G401 (cell line): ENCODE data around the gene FAM184A. TPM values are rescaled to one million over a fixed set of nuclear protein-coding genes. Genes with fewer than 3 reads are reported as not detected.

Experiments
- DNase-seq: peaks from one replicate; pipeline ENCODE4 v3.0.0-alpha.2; 2015; ENCODE audit warnings: low spot score
- in situ Hi-C: cut with HindIII; loops from 2 replicates; pipeline ENCODE4 v1.10.0; 2016; ENCODE audit warnings: low sequenced_read_pairs, mixed read lengths
- total RNA-seq: library from RNA; depleted of rRNA; stranded (reverse); fragments of >200 nt; shearing (Covaris generic); gene quantifications from 2 replicates; pipeline ENCODE4 v1.2.3, GENCODE V29; 2014

The FAM184A gene
- total RNA-seq, 1 experiment from 2014 or later: 0.07 TPM

DNA sequence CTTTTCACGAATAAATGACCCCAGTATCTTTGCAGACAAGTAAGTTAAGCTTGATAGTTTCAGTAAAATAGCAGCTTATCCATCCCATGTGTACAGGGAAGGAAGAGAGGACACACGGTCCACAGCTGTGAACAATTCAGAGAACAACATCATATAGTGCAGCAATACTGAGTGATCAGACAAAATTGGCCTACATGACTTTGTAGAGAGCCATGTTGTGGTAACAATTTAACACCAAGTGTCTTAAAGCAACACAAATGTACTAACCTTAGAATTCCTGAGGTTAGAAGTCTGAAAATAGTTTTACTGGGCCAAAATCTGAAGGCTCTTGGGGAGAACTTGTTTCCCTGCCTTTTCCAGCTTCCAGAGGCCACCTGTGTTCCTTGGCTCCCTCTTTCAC, 12.5 kb downstream of the FAM184A start:
- DNase-seq: no peak
- in situ Hi-C loops: no loop called here

DNA sequence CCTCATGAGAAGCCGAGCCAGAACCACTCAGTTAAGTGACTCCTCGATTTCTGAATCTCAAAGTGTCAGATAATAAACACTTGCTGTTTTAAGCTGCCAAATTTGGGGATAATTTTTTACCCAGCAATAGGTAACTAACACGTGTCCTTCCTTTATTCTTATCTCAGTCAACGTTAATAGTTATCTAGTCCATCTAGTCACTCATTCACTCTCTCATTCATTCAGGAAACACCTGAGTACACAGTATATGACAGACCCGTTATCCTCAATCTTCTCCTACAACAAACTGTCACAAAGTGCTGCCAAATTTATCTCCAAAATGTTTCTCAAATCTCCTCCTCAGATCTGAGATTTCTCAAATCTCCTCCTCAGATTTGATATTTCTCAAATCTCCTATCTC, 13.1 kb downstream of the FAM184A start:
- in situ Hi-C loops: no loop called here
- no peak for DNase-seq

DNA sequence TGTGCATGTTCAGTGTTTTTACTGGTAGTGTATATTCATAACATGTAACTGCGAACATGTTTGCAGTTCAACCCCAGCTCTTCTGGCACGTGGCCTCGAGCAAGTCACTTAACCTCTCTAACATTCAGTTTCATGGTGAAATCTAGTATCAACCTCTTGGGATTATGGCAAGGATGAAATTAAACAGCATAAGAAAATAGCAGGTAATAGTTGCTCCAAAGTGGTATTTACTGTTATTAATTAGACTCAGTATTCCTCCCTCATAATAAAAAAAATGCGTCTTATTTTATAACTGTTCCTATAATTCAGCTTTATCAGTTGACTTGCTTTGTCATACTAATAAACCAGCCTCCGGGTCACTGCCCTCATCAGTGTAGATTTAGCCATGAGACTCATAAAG, 15.0 kb downstream of the FAM184A start:
- DNase-seq: no peak
- in situ Hi-C loops: no loop called here

DNA sequence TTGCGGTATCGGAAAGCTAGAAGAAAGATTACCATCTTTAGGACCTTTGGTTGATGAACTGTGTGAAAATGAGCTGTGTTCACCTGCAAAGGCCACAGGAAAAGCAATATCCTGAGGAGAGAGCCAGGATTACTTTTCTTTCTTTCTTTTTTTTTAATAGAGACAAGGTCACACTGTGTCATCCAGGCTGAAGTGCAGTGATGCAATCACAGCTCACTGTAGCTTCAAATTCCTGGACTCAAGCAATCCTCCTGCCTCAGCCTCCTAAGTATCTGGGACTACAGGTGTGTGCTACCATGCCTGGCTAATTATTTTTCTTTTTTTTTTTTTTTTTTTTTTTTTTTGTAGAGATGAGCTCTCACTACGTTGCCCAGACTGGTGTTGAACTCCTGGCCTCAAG, 17.2 kb downstream of the FAM184A start:
- no peak for DNase-seq
- in situ Hi-C loops: no loop called here

DNA sequence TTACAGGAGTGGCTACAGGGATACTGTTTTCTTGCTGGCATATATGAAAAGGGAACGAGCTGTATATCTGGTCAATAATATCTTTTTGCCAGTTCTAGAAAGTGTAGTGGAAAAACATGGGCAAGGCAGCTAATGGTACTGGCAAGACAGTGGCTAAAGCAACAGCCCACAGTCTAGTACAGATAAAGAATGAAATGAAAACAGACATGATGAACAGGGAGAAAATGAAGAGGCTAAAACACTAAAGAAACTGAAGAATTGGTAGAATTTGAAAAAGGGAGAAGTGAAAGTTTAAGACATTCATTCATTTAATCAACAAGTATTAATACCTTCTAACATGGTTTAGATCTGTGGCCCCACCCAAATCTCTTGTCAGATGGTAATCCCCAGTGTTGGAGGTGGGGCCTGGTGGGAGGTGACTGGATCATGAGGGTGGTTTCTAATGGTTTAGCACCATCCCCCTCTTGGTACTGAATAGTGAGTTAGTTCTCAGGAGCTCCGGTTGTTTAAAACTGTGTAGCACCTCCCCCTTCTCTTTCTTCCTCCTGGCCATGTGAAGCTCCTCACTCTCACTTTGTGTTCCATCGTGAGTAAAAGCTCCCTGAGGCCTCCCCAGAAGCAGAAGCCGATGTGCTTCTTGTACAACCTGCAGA, 18.1 kb downstream of the FAM184A start:
- in situ Hi-C loops: no loop called here
- DNase-seq: no peak

DNA sequence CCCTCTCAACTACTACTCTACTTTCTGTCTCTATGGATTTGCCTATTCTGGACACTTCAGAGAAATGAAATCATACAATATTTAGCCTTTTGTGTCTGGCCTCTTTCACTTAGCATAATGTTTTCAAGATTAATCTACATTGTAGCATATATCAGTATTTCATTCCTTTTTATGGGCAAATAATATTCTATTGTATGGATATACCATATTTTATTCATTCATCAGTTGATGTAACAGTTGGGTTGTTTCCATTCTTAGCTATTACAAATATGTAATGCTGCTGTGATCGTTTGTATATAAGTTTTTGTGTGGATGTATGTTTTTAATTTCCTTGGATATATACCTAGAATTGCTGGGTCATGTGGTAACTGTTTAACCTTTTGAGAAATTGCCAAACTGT, 23.4 kb downstream of the FAM184A start:
- in situ Hi-C loops: no loop called here
- DNase-seq: no peak

DNA sequence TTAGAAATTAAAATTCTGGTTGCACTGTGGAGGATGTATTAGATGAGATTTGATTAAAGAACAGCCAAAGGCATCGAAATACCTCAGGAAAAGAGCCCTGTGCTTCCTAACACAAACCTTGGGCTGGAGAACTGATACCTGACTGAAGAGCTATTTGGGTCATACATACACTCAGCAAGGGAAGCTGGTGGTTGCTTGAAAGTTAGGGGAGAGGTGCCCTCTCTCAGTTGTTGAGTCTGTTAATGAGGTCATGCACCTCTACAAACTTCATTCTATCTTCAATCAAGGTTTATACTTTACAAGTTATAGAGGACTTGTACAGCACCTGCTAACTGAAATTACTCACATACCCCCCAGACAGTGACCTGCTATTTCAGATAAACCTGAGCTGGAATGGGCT, 25.5 kb downstream of the FAM184A start:
- in situ Hi-C loops: no loop called here
- no peak for DNase-seq

DNA sequence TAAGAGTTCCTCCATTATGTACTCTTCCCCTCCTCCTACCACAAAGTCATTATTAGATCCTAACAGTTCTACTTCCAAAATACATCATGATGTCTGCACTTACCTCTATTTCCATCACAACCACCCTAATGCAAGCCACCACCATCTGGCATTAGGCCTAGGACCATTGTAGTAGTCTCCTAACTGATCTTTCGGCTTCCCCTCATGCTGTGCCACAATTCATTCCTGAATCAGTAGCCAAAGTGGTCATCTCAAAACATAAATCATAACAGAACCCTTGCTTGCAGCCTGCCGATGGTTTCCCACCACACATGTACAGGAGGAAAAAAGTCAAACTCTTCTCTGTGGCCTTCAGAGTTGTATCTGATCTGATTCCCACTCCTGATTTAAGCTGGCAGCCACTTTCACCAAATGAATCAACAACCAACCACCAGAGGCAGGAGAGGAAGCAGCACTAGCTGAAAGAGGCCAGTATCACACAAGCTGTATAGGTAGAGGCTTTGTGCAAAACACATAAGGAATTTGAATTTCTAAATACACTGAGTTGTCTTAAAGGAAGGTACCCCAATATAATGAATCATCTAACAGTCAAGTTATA, 26.1 kb downstream of the FAM184A start:
- DNase-seq: peak; percentile 38
- in situ Hi-C loops: no loop called here

DNA sequence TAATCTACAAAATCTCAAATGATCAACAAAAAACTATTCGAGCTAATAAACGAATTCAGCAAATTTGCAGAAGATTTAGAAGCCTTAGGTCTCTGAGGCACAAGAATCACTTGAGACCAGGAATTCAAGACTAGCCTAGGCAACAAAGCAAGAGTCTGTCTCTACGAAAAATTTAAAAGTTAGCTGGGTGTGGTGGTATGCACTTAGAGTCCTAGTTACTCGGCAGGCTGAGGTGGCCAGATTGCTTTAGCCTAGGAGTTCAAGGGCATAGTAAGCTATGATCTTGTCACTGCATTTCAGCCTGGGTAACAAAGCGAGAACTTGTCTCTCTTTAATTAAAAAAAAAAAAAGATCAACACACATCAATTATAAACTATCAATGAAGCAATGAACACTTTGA, 34.2 kb downstream of the FAM184A start:
- DNase-seq: no peak
- in situ Hi-C loops: no loop called here

DNA sequence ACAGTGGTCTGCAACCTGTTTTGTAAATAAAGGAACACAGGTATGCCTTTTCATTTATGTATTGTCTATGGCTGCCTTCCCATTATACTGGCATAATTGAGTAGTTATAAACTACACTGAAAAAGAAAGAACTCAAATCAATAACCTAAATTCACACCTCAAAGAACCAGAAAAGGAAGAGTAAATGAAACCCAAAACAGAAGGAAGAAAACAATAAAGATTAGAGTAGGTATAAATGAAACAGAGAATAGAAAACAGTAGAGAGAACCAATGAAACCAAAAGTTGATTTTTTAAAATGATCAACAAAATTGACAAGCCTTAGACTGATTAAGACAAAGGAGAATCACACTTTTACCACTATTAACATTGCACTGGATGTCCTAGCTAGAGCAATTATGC, 34.7 kb downstream of the FAM184A start:
- in situ Hi-C loops: no loop called here
- DNase-seq: no peak

DNA sequence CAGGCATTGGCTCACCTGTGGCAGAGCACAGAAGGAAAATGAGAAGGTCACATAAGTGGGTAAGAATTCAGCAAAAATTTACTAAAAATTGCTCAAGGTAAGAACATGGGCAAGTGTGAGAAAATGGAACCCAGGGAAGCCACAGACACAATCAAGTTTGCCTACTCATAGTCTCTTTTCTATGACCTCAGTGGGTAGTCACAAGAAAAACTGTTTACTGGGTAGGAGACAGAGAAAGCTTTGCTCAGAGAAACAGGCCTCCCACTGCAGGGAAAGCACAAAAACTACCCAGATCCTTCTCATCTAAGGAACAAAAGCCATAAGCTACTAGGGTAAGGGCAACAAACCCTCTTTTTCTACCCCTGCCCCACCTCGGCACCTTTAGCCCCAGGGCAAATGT, 35.2 kb downstream of the FAM184A start:
- in situ Hi-C loops: no loop called here
- DNase-seq: no peak

DNA sequence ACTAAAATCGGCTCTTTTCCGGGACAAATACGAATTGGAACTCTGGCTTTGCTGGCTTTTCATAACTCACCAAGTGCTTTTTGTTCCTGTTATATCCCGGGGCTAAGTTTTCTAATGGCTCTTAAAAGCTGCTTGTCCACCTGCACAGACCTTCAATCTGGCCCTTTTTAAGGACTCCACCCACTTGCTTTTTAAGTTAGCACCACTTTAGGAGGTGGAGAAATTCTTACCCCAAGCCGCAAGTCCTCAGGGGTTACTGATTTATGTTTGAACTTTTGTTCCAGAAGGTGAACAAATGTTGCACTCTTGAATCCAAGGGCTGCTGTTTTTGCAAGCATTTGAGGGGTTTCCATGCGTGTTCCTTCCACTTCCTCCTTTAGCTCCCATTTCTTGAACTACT, 37.8 kb downstream of the FAM184A start:
- DNase-seq: no peak
- in situ Hi-C loops: no loop called here

DNA sequence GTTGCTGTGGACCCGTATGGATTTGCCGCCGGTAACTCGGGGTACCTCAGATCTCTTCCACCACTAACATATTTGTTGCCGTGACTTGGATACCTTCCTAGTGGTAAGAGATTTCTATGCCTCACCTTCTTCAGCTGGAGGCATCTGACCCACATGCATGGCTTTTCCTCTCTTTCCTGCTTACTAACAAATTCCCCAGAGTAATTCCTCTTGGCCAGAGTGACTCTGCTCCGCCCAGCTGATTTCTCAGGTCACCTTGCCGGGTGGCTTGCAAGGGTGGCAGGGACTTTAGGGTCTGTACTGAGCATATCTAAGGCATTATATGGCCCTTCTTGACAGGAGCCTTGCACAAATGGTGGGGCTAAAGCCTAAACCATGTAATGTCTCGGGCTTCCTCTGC, 38.2 kb downstream of the FAM184A start:
- in situ Hi-C loops: no loop called here
- DNase-seq: no peak

DNA sequence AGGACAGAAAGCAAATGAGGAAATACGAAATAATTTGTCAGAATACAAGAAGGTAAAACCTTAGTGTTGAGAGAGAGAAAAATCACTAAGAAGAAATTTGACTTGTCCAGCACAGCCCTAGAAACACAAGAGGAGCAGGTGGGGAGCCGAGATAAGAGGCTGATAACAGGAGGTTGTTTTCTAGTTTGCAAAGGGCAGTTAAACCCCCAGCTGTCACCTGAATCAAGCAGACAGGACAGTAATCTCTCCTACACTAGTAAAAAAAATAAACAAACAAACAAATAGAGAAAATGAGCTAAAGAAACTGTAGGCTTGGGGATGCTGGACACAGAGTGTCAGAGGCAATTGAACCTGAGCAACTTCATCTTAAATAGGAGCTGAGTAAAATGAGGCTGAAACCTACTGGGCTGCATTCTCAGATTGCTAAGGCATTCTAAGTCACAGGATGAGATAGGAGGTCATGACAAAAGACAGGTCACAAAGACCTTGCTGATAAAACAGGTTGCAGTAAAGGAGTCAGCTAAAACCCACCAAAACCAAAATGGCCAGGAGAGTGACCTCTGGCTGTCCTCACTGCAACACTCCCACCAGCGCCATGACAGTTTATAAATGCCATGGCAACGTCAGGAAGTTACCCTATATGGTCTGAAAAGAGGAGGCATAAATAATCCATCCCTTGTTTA, 40.4 kb downstream of the FAM184A start:
- in situ Hi-C loops: no loop called here
- no peak for DNase-seq

DNA sequence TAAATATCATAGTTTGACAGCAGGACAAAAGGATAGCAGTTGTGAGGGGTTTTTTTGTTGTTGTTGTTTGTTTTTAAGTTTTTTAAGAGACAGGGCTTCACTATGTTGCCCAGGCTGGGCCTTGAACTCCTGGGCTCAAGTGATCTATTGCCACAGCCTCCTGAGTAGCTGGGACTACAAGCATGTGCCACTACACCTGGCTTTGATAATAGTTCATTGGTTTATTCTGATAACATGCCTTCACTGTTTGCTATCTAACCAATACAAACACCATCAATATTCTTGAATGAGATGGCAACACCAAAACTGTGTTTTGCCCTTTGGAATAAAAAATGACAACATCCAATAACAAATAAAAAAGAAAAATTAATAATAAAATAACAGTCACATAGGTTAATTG, 41.2 kb downstream of the FAM184A start:
- DNase-seq: no peak
- in situ Hi-C loops: no loop called here

DNA sequence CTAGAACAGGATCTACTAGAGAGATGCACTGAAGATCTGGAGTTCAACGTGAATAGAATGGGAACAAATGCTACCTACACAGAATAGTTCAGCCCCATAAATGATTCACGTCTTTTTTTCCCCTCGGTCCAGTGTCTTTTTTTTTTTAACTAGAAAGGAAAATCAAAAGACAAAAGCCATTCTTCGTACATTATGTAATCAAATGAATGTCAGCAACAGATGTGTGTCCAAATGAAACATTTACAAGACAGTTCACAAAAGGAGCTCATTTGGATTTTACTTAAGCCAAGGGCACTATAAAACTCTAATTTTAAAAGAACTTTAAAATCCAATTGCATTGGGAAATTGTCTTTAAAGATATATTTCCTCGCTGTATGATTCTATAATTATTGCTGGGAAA, 42.4 kb downstream of the FAM184A start:
- no peak for DNase-seq

DNA sequence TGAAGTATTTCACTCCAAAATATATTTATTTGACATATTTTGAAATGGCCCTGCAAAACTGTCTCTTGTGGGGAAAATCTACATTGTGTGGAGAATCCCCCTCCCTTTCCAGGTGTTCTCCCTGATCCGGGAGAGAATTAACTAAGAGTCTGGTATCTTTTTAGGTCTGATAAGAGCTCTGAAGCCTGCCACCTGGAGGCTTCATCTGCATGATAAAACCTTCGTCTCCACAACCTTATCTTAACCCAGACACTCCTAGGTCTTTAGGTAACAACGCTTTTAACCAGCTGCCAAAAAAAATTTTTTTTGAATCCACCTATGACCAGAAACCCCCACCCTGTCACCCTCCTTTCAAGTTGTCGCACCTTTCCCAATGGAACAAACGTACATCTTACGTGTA, 43.0 kb downstream of the FAM184A start:
- no peak for DNase-seq
- in situ Hi-C loops: no loop called here

More for the DNA sequence above, 42.4 kb downstream of the FAM184A start:
- in situ Hi-C loops: no loop called here

DNA sequence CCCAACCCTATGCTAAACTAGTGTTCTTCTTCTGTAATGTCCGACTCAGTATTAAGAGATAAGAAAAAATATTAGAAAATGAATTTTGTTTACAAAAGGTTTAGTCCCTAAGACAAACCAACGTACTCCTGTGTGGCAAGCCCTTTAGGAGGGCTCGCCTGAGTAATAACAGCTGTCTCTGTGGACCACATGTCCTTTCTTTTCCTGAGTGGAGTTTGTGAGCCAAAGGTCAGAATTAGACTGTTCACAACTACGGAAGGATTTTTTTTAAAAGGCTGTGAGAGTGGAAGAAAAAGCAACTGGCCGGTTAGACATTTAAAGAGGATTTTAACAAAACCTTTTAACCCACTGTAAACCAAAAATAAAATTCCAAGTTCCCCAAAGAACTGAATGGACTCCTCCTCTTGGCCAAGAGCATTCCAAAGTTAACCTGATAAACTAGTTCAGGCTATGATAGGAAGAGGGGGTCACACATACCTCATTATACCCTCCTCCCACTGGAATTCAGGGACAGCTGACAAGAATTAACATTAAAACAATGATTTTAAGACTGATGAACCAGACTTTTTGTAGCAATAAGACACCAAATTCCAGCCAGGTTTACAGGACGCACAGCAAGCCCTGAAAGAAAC, 43.5 kb downstream of the FAM184A start:
- in situ Hi-C loops: no loop called here
- DNase-seq: no peak

DNA sequence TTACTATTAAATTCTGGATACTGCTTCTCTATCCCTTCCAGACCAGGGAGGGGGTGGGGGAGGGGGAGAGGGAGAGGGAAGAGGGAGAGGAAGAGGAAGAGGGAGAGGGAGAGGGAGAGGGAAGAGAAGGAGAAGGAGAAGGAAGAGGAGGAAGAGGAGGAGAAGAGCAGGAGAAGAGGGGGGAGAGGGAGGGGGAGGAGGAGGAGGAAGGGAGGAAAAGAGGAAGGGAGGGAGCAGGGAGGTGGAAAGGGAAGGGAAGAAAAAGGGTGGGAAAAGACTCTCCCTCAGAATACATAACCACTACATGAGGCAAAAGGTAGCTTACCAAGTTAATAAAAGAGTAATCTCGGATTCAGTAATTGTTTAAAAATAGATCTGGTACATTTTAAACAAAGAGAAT, 46.0 kb downstream of the FAM184A start:
- no peak for DNase-seq
- in situ Hi-C loops: no loop called here

DNA sequence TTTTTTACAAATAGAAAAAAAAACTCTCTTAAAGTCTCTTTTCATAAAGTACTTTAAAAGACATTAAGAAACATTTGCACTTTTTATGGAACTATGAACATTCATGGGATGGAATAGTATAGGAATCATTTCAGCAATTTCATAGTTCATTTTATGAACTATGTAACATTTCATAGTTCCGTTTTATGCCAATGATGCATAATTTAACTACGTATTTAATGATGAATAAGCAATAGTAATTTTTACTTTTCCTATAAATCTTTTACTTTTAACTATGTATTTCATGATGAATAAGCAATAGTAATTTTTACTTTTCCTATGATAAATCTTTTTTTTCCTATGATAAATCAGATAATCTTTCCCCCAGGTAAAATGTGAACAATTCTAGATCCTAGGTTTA, 47.7 kb downstream of the FAM184A start:
- no peak for DNase-seq
- in situ Hi-C loops: no loop called here
